ENCODE results near the gene MACROD2.
"Not testable (repeated sequence)": the region's sequence is repeated elsewhere in the genome, so short reads cannot be mapped to it uniquely, and the experiment has no call there.

The MACROD2 gene

GRCh38 chr20:13991311-13991710 lies 4.0 kb upstream of the MACROD2 start:
- H3K4me3 ChIP-seq (replicated peaks; ENCODE audit: low read depth, low read length): no peak overlapping the region
- no peak for TF ChIP-seq CTCF (IDR thresholded peaks at IDR 0.05; ENCODE audit: low read depth, low read length, missing control alignments)
- DNase-seq (ENCODE audit: extremely low read depth, low read depth): no peak

GRCh38 chr20:13991955-13992354 lies 3.4 kb upstream of the MACROD2 start:
- H3K4me3 ChIP-seq (replicated peaks; ENCODE audit: low read depth, low read length); DNase-seq (ENCODE audit: extremely low read depth, low read depth): not testable (repeated sequence)

- H3K4me3 ChIP-seq (replicated peaks; ENCODE audit: low read depth, low read length): peak overlapping the region; percentile 53
- no peak for DNase-seq (ENCODE audit: extremely low read depth, low read depth)
- TF ChIP-seq CTCF (IDR thresholded peaks at IDR 0.05; ENCODE audit: low read depth, low read length, missing control alignments): no peak
These were observed 525 bp downstream of the MACROD2 start for GRCh38 chr20:13995841-13996240.

GRCh38 chr20:13996265-13996664 lies 949 bp downstream of the MACROD2 start:
- H3K4me3 ChIP-seq (replicated peaks; ENCODE audit: low read depth, low read length): peak overlapping the region; percentile 53
- TF ChIP-seq CTCF (IDR thresholded peaks at IDR 0.05; ENCODE audit: low read depth, low read length, missing control alignments): no peak
- no peak for DNase-seq (ENCODE audit: extremely low read depth, low read depth)

- DNase-seq (ENCODE audit: extremely low read depth, low read depth): no peak
- TF ChIP-seq CTCF (IDR thresholded peaks at IDR 0.05; ENCODE audit: low read depth, low read length, missing control alignments): no peak
- no peak overlapping the region for H3K4me3 ChIP-seq (replicated peaks; ENCODE audit: low read depth, low read length)
These were observed 5.6 kb downstream of the MACROD2 start for GRCh38 chr20:14000917-14001316.

GRCh38 chr20:14005996-14006395 lies 10.7 kb downstream of the MACROD2 start:
- no peak for TF ChIP-seq CTCF (IDR thresholded peaks at IDR 0.05; ENCODE audit: low read depth, low read length, missing control alignments)
- no peak overlapping the region for H3K4me3 ChIP-seq (replicated peaks; ENCODE audit: low read depth, low read length)

GRCh38 chr20:14009208-14009607 lies 13.9 kb downstream of the MACROD2 start:
- no peak overlapping the region for H3K4me3 ChIP-seq (replicated peaks; ENCODE audit: low read depth, low read length)
- DNase-seq (ENCODE audit: extremely low read depth, low read depth): no peak
- no peak for TF ChIP-seq CTCF (IDR thresholded peaks at IDR 0.05; ENCODE audit: low read depth, low read length, missing control alignments)

More at GRCh38 chr20:14005996-14006395, 10.7 kb downstream of the MACROD2 start:
- DNase-seq (ENCODE audit: extremely low read depth, low read depth): no peak

Measured in HFF-Myc (cell line).